Measurements from ENCODE around the gene APBB2.
"Not testable (repeated sequence)": the region's sequence is repeated elsewhere in the genome, so short reads cannot be mapped to it uniquely, and the experiment has no call there.

APBB2 gene

DNA sequence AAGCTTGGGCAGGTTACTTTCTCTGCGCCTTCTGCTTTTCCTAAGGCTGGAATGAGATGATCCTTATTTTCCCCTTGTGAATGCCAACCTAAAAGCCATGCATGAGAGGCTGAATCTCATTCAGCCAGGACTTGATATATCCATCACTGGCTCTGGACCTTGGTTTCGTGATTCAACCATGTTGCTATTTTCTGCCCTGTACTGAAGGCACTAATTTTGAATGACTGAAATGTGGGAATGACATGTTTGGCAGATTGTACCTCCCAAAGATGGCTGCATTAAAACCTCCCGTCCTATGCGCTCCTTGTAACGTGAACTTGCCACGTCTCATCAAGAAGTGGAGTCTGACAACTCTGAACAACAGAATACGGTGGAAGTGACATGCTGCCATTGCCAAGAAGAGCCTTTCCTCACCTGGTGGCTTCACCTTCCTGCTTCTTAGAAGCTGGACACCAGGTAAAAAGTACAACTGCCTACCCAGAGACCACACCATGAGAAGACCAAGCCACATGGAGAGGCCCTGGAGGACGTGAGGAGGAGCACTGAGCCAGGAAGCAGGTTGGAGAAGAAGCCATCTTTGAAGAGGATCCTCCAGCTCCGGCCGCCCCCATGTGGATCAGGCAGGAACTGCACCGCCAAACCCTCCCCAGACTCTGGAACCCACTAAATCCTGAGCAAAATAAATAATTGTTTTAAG lies 290.1 kb downstream of the APBB2 start:
- TF ChIP-seq, protein P1, sequence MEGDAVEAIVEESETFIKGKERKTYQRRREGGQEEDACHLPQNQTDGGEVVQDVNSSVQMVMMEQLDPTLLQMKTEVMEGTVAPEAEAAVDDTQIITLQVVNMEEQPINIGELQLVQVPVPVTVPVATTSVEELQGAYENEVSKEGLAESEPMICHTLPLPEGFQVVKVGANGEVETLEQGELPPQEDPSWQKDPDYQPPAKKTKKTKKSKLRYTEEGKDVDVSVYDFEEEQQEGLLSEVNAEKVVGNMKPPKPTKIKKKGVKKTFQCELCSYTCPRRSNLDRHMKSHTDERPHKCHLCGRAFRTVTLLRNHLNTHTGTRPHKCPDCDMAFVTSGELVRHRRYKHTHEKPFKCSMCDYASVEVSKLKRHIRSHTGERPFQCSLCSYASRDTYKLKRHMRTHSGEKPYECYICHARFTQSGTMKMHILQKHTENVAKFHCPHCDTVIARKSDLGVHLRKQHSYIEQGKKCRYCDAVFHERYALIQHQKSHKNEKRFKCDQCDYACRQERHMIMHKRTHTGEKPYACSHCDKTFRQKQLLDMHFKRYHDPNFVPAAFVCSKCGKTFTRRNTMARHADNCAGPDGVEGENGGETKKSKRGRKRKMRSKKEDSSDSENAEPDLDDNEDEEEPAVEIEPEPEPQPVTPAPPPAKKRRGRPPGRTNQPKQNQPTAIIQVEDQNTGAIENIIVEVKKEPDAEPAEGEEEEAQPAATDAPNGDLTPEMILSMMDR (IDR thresholded peaks at IDR 0.05; ENCODE audit: extremely low read depth, missing control alignments), result peak; percentile 82
- DNase-seq (ENCODE audit: low spot score), result peak; percentile 76

DNA sequence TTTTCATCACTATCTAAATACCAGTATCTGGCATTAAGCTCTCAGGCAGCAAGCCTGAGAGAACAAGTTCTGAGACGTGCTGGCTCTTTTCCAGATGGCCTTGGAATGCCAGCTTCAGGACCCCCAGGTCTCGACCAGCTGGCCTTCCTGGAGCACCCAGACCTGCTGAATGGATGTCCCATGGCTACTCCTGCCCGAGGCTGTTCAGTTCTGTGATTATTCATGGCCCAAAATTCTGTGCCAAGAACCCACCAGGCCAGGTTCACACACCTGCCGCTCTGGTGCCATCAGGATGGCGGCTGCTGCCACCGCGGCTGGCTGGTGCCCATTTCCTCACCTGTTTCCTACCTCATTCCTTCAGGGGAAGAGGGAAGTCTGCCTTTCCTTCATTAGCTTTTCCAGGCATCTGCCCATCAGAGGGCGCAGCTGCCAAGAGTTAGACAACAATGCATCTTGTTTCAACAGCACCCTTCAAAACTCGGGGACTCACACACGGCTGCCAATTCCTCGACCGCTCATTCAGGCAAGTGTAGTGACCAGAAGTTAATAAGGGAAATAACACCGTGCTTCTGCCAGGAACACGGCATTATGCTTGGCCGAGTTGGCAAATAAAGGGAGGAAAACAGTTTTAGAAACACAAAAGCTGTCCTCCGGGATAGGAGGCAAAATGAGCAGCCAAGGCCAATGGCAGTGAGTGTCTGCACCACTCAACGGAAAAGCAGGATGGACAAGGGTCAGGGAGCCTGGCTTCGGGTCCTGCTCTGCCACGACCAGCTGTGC lies 290.8 kb downstream of the APBB2 start:
- TF ChIP-seq, protein P1 (IDR thresholded peaks at IDR 0.05; ENCODE audit: extremely low read depth, missing control alignments), result no peak
- no peak for DNase-seq (ENCODE audit: low spot score)

DNA sequence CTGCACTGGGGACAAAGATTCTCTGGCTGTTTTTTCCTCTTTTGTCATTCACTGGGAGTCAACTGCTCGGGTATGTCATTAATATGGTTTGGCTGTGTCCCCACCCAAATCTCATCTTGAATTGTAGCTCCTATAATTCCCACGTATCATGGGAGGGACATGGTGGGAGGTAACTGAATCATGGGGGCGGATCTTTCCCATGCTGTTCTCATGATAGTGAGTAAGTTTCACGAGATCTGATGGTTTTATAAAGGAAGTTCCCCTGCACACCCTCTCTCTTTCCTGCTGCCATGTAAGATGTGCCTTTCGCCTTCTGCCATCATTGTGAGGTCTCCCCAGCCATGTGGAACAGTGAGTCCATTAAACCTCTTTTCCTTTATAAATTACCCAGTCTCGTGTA lies 294.4 kb downstream of the APBB2 start:
- DNase-seq (ENCODE audit: low spot score), result not testable (repeated sequence)

DNA sequence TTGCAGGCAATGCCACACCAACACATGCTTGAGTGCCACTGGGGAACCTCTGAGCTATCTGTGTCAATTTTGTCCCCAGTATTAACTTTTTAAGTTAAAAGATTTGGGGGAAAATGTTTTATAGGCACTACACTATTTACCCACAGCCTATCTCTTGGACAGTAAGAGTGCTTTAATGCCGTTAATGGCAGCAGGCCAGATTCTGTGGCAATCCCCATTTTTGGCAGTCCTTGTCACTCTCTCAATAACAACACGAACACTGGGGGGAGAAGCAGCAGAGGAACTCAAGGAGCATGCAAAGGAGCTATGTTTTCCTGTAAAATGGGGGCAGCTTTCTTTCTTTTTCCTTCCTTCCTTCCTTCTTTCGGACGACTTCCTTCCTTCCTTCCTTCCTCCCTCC lies 296.0 kb downstream of the APBB2 start:
- TF ChIP-seq, protein P1 (IDR thresholded peaks at IDR 0.05; ENCODE audit: extremely low read depth, missing control alignments), result no peak
- DNase-seq (ENCODE audit: low spot score), result no peak

DNA sequence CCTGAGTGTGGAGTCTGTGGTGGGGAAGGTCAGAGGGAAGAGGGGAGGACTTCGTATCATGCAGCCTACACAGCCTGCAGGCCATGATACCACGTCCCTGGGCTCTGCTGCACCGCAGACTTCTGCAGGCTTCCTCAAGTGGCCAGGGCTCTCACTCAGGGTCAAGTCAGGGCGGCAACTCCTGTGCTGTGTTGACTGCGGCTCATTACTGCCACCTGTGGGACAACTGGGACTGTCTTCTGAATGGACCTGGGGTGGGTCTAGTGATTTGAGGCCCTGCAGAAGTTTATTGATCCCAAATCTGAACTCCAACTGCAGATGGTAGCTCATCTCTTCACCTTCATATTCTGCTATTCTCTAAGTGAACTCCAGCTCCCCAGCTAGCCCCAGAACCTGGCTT lies 297.5 kb downstream of the APBB2 start:
- TF ChIP-seq, protein P1 (IDR thresholded peaks at IDR 0.05; ENCODE audit: extremely low read depth, missing control alignments), result peak; percentile 58
- DNase-seq (ENCODE audit: low spot score), result peak; percentile 61

DNA sequence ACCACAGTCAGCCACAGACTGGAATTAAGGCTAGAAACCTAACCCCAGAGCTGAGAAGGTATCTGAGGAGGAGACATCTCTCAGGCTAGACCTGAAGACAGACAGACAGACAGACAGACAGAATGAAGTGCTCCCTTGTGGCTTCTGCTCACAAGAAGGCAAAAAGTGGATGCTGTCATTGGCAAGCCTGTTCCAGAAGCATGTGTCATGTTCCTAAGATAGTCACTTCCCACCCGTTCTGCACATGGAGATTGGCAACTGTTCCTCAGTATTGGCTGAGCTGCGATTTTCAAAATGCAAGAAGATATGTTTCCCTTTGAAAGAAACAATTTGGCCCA lies 298.2 kb downstream of the APBB2 start:
- TF ChIP-seq, protein P1 (IDR thresholded peaks at IDR 0.05; ENCODE audit: extremely low read depth, missing control alignments), result no peak
- DNase-seq (ENCODE audit: low spot score), result no peak

DNA sequence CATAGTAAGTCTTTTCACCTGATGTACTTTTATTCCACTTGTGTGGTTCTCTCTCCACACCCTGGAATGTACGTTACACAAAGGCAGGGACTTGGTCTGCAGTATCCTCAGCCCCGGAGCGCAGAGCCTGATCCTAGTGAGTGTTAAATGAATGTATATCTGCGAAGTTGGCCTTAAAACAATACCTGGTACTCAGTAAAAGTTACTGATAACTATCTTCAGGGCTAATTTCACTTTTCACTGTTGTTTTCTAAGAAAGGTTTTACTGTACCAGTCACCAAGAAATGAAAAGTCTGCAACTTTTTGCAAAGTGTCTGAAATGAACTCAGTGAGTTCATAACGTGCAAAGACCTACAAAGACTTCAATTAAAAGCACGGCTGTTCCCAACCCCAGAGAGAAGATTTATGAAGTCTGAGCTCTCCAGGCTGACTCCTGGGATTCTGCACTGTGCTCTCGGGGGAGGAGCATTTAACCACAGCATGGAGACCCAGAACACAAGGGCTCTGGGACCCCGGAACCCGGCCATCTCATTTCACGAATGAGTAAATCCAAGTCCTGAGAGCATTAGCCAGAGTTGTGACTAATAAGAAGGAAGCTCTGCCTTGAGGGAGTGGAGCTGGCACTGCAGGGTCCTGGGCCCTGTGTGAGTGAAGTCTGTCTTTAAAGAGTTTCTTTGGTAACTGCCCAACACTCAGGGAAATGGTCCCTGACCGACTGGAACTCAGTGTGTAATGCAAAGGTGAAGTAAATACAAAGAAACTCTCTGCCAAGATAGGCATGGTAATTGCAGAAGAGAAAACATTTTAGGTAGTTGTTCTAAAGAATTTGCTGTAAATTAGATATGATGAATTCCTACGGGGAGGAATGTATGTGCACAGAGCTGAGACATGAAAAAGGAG lies 298.8 kb downstream of the APBB2 start:
- no peak for DNase-seq (ENCODE audit: low spot score)
- TF ChIP-seq, protein P1 (IDR thresholded peaks at IDR 0.05; ENCODE audit: extremely low read depth, missing control alignments), result no peak

Data from GM20000 (cell line).